ENCODE results near the gene BMF.

Gene BMF

GRCh38 chr15:40103864-40104271 lies 4.8 kb downstream of the BMF start:
- no peak for DNase-seq (ENCODE audit: low read depth in 3 of 3)

- no peak for DNase-seq (ENCODE audit: low read depth in 3 of 3)
Measured at GRCh38 chr15:40102897-40103858, 5.5 kb downstream of the BMF start.

- no peak for DNase-seq (ENCODE audit: low read depth in 3 of 3)
Measured at GRCh38 chr15:40100947-40101905, 7.5 kb downstream of the BMF start.

GRCh38 chr15:40100123-40100946 lies 8.3 kb downstream of the BMF start:
- DNase-seq (ENCODE audit: low read depth in 3 of 3): no peak

- peak; percentile 44 to 55 (median 47) for DNase-seq (ENCODE audit: low read depth in 3 of 3)
Measured at GRCh38 chr15:40098489-40099261, 10.0 kb downstream of the BMF start.

GRCh38 chr15:40097968-40098476 lies 10.7 kb downstream of the BMF start:
- no peak for DNase-seq (ENCODE audit: low read depth in 3 of 3)

GRCh38 chr15:40097096-40097967 lies 11.3 kb downstream of the BMF start:
- no peak for DNase-seq (ENCODE audit: low read depth in 3 of 3)

- DNase-seq (ENCODE audit: low read depth in 3 of 3): no peak
Measured at GRCh38 chr15:40096094-40096891, 12.4 kb downstream of the BMF start.

- DNase-seq (ENCODE audit: low read depth in 3 of 3): no peak
Measured at GRCh38 chr15:40095371-40096093, 13.1 kb downstream of the BMF start.

GRCh38 chr15:40094156-40094555 lies 14.5 kb downstream of the BMF start:
- no peak for DNase-seq (ENCODE audit: low read depth in 3 of 3)

GRCh38 chr15:40092979-40093869 lies 15.5 kb downstream of the BMF start:
- no peak for DNase-seq (ENCODE audit: low read depth in 3 of 3)

GRCh38 chr15:40092256-40092978 lies 16.3 kb downstream of the BMF start:
- DNase-seq (ENCODE audit: low read depth in 3 of 3): no peak

GRCh38 chr15:40091861-40092255 lies 16.8 kb downstream of the BMF start:
- DNase-seq (ENCODE audit: low read depth in 3 of 3): no peak

GRCh38 chr15:40090774-40091455 lies 17.8 kb downstream of the BMF start:
- DNase-seq (ENCODE audit: low read depth in 3 of 3): no peak

- no peak for DNase-seq (ENCODE audit: low read depth in 3 of 3)
Measured at GRCh38 chr15:40088929-40089755, 19.5 kb downstream of the BMF start.

Measured in stimulated activated CD4-positive, alpha-beta T cell treated with anti-CD3 and anti-CD28 coated beads, TNF-alpha, amount 100 ng/mL, for 4 hours (primary cell).